ENCODE measurements around the gene ABCC5. TPM values are rescaled to one million over a fixed set of nuclear protein-coding genes. Genes with fewer than 3 reads are reported as not detected.

Gene ABCC5
- total RNA-seq, 1 experiment from 2014 or later: 37.6 TPM

- Histone ChIP-seq H3K14ac (ENCODE audit: insufficient read depth, low read length) (no peak overlapping the region), H3K56ac (ENCODE audit: insufficient read length, low read depth, low read length) (no peak overlapping the region)
- H3K27me3 Mint-ChIP-seq (ENCODE audit: low read depth): no peaks in the 10 kb centered on the region
Measured at GRCh38 chr3:183966361-183966791, 51.3 kb downstream of the ABCC5 start.

More at GRCh38 chr3:183966361-183966791, 51.3 kb downstream of the ABCC5 start:
- no peak for TF ChIP-seq CTCF (conservative IDR thresholded peaks at IDR 0.05)
- no peak overlapping the region for H3K23ac ChIP-seq (ENCODE audit: insufficient read length, low read depth, low read length)
- Mint-ChIP-seq H3K9me3 (no peaks in the 10 kb centered on the region), H3K27ac (peak overlapping the region in 2 of 3 experiments; percentile 40 to 46; a peak in 2 of 7 replicates), H3K36me3 (ENCODE audit: insufficient read depth in 1 of 3, low read depth in 3 of 3) (peaks cover 14 to 62% (median 38%) of the 10 kb centered on the region in 3 experiments; a peak in 6 of 7 replicates), H3K4me3 (no peak overlapping the region), H3K4me1 (no peaks in the 10 kb centered on the region; a peak in 1 of 4 replicates)
- no peak overlapping the region for H3K4me2 ChIP-seq (ENCODE audit: insufficient read depth, insufficient read length, low read length)
- no peak overlapping the region for H2BK5ac ChIP-seq (ENCODE audit: insufficient read length, low read length)
- no peaks in the 10 kb centered on the region for H3K27me3 ChIP-seq (ENCODE audit: insufficient read depth, low read length)
- no peak overlapping the region for H2AK5ac ChIP-seq (ENCODE audit: insufficient read length, low read length)
- no peaks in the 10 kb centered on the region for H3K9me3 ChIP-seq (ENCODE audit: control insufficient read depth, low read depth, low read length)
- no peak overlapping the region for H2BK20ac ChIP-seq (ENCODE audit: low read depth, low read length, poor library complexity, severe bottlenecking)
- H4K5ac ChIP-seq (ENCODE audit: insufficient read length, low read depth, low read length): no peak overlapping the region
- no peak overlapping the region for H4K8ac ChIP-seq (replicated peaks; ENCODE audit: insufficient read length, low read depth, low read length)
- no peaks in the 10 kb centered on the region for H3K79me2 ChIP-seq (ENCODE audit: insufficient read depth, low read length)
- H3K4ac ChIP-seq (ENCODE audit: low read depth, low read length): no peak overlapping the region
- H4K91ac ChIP-seq (ENCODE audit: insufficient read length, low read depth, low read length): no peak overlapping the region
- no peak overlapping the region for H3K27ac ChIP-seq (ENCODE audit: insufficient read length, low read depth, low read length)
- H3K4me1 ChIP-seq (ENCODE audit: insufficient read depth, low read length): no peaks in the 10 kb centered on the region
- no CpG with 5 or more reads among the region's 4 CpGs for WGBS (ENCODE audit: extremely low coverage, insufficient read length, low lambda C conversion rate)
- no peak overlapping the region for H3T11ph ChIP-seq (ENCODE audit: low read length)
- H2BK12ac ChIP-seq (ENCODE audit: insufficient read length, low read depth, low read length): no peak overlapping the region
- no peaks in the 10 kb centered on the region for H3K23me2 ChIP-seq (ENCODE audit: insufficient read length, low read depth, low read length, poor library complexity, severe bottlenecking)
- DNase-seq: no peak
- H4K20me1 ChIP-seq (ENCODE audit: control insufficient read depth, insufficient read depth, insufficient read length): no peaks in the 10 kb centered on the region
- H3K18ac ChIP-seq (ENCODE audit: insufficient read length, low read depth, low read length): no peak overlapping the region
- no peak overlapping the region for H2AFZ ChIP-seq (ENCODE audit: low read length)
- H3K79me1 ChIP-seq (ENCODE audit: insufficient read depth, low read depth, low read length, poor library complexity, severe bottlenecking): no peaks in the 10 kb centered on the region
- no peak overlapping the region for H2BK120ac ChIP-seq (ENCODE audit: low read depth, low read length, poor library complexity, severe bottlenecking)
- H3K9ac ChIP-seq (ENCODE audit: extremely low read depth, insufficient read length, low read length): no peak overlapping the region
- no peak overlapping the region for H2BK15ac ChIP-seq (ENCODE audit: low read depth, low read length)
